Thoracic aorta (tissue), 2 donors: ENCODE data around the gene FMNL2. TPM values are rescaled to one million over a fixed set of nuclear protein-coding genes. Genes with fewer than 3 reads are reported as not detected.

ENCODE experiments used
- ATAC-seq: fragments of 150-250 bp; one replicate; pipeline ENCODE4 v1.8.0; 2017; ENCODE audit warnings: low read depth; ENCODE audit not compliant: insufficient number of reproducible peaks, low FRiP score
- DNase-seq: peaks from one replicate; pipeline ENCODE4 v3.0.0-alpha.2; 2020; ENCODE audit warnings: low spot score
- H3K27ac ChIP-seq, 2 donors: fragments of 200-600 bp; sonication (generic); 1 replicate in 1 of 2; 2 replicates in 1 of 2; pipeline ENCODE4 v1.5.1; 2016; ENCODE audit warnings: mild to moderate bottlenecking in 2 of 2, moderate library complexity in 2 of 2
- H3K27me3 ChIP-seq: fragments of 200-600 bp; sonication (generic); replicated peaks from 2 replicates; pipeline ENCODE4 v1.6.0; 2016; ENCODE audit warnings: mild to moderate bottlenecking; ENCODE audit not compliant: insufficient read depth
- H3K36me3 ChIP-seq: fragments of 200-600 bp; sonication (generic); one replicate; pipeline ENCODE4 v1.5.1; 2016
- H3K4me1 ChIP-seq, 2 donors: fragments of 200-600 bp; sonication (generic); 1 replicate in 1 of 2; 2 replicates in 1 of 2; pipeline versions ENCODE4 v1.5.1 to v1.6.0; 2016; ENCODE audit warnings: low read depth in 2 of 2, mild to moderate bottlenecking in 1 of 2; ENCODE audit not compliant: control insufficient read depth in 1 of 2
- H3K4me3 ChIP-seq: fragments of 200-600 bp; sonication (generic); 2 replicates; pipeline ENCODE4 v1.5.1; 2016; ENCODE audit warnings: mild to moderate bottlenecking
- H3K9me3 ChIP-seq: fragments of 200-600 bp; sonication (generic); 2 replicates; pipeline ENCODE4 v1.5.1; 2016
- total RNA-seq, 2 donors: library from RNA; depleted of rRNA; stranded (reverse); fragments of >200 nt; gene quantifications; one replicate each; pipeline versions ENCODE4 v1.1.0 to v1.2.3, GENCODE V29; 2016
- TF ChIP-seq, protein P1 (sequence below): fragments of 200-600 bp; sonication (generic); IDR thresholded peaks from one replicate; pipeline ENCODE4 v1.5.1; 2019; ENCODE audit warnings: antibody characterized with exemption

The FMNL2 gene
- total RNA-seq, 2 donors from 2014 or later, result 30.6 to 87.0 TPM

DNA sequence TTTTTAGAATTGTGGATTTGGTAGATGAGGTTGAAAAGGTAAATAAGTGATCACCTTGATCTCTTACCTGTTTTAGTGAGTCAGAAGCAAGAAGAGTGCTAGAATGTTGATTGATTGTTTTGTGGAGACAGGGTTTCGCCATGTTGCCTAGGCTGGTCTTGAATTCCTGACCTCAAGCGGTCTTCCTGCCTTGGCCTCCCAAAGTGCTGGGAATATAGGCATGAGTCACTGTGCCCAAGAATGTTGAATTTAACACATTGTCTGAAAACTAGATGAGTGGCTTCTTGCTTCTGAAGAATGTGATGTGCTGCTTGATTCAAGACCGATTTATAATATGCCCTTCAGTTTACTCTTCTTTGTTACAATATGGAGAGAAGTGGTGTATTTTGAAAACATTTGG, 121.3 kb downstream of the FMNL2 start:
- H3K27ac ChIP-seq, result no peak overlapping the region
- DNase-seq (no peak), ATAC-seq (no peak)
- H3K9me3 ChIP-seq, result no peaks in the 10 kb centered on the region
- no peaks in the 10 kb centered on the region for H3K27me3 ChIP-seq
- no peaks in the 10 kb centered on the region for H3K36me3 ChIP-seq
- H3K4me3 ChIP-seq, result no peak overlapping the region
- TF ChIP-seq, protein P1, sequence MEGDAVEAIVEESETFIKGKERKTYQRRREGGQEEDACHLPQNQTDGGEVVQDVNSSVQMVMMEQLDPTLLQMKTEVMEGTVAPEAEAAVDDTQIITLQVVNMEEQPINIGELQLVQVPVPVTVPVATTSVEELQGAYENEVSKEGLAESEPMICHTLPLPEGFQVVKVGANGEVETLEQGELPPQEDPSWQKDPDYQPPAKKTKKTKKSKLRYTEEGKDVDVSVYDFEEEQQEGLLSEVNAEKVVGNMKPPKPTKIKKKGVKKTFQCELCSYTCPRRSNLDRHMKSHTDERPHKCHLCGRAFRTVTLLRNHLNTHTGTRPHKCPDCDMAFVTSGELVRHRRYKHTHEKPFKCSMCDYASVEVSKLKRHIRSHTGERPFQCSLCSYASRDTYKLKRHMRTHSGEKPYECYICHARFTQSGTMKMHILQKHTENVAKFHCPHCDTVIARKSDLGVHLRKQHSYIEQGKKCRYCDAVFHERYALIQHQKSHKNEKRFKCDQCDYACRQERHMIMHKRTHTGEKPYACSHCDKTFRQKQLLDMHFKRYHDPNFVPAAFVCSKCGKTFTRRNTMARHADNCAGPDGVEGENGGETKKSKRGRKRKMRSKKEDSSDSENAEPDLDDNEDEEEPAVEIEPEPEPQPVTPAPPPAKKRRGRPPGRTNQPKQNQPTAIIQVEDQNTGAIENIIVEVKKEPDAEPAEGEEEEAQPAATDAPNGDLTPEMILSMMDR, result no peak
- H3K4me1 ChIP-seq, result peaks cover 0 to 5% of the 10 kb centered on the region in 2 donors

DNA sequence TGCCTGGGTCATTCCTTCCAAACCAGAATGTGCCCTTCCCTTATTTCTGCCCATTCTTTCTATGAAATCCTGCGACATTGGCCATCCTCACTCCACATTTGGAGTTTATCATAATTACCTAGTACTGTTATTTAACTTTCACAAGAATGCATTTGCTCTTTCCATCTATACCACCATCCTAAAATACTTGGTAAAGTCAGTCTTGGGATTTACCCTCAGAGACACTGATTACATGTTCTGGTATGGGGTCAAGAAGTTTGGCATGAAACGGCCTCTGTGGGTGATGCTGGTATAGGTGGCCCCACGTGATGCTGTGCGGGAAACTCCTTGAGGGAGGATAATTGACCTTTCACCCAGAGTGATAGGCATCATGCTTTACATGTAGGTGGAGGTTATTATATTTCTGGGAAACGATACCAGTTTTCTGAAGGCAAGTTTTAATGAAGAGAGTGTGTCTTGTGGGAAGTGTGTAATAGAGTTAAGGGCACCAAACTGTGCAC, 123.5 kb downstream of the FMNL2 start:
- DNase-seq (no peak), ATAC-seq (no peak)
- Histone ChIP-seq H3K4me3 (no peak overlapping the region), H3K27ac (no peak overlapping the region), H3K9me3 (no peaks in the 10 kb centered on the region), H3K27me3 (no peaks in the 10 kb centered on the region), H3K4me1 (peaks cover 0 to 5% of the 10 kb centered on the region in 2 donors), H3K36me3 (no peaks in the 10 kb centered on the region)
- TF ChIP-seq, protein P1, result no peak

DNA sequence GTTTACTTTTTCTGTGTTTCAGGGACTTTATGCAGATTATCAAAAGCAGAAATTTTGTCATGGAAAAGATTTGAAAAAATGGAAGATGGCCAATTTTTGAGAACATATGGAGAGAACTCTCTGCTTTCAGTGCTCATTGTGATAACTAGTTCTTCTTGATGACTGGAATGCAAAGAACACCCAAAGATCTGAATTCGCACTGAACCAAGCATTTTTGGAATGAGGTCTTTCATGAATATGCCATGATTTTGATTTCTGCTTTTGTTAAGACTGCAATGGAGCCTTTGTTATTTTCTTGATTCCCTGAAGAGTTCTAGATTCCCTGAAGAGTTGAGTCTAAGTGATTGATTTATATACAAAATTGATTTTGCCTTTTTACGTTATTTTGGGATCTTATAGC, 124.1 kb downstream of the FMNL2 start:
- ATAC-seq, result no peak
- DNase-seq, result no peak
- Histone ChIP-seq H3K4me1 (peaks cover 6 to 8% of the 10 kb centered on the region in 2 donors), H3K9me3 (no peaks in the 10 kb centered on the region), H3K4me3 (no peak overlapping the region), H3K27ac (no peak overlapping the region), H3K36me3 (no peaks in the 10 kb centered on the region), H3K27me3 (no peaks in the 10 kb centered on the region)
- TF ChIP-seq, protein P1, result no peak

DNA sequence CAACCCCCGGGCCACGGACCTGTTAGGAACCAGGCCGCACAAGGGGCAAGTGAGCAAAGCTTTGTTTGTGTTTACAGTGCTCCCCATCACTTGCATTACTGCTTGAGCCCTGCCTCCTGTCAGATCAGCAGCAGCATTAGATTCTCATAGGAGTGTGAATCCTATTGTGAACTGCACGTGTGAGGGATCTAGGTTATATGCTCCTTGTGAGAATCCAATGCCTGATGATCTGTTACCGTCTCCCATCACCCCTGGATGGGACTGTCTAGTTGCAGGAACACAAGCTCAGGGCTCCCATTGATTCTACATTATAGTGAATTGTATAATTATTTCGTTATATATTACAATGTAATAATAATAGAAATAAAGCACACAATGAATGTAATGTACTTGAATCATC, 125.6 kb downstream of the FMNL2 start:
- TF ChIP-seq, protein P1, result no peak
- Histone ChIP-seq H3K27me3 (no peaks in the 10 kb centered on the region), H3K27ac (no peak overlapping the region), H3K9me3 (no peaks in the 10 kb centered on the region), H3K4me3 (no peak overlapping the region), H3K4me1 (peaks cover 21 to 23% of the 10 kb centered on the region in 2 donors), H3K36me3 (no peaks in the 10 kb centered on the region)
- DNase-seq (no peak), ATAC-seq (no peak)

DNA sequence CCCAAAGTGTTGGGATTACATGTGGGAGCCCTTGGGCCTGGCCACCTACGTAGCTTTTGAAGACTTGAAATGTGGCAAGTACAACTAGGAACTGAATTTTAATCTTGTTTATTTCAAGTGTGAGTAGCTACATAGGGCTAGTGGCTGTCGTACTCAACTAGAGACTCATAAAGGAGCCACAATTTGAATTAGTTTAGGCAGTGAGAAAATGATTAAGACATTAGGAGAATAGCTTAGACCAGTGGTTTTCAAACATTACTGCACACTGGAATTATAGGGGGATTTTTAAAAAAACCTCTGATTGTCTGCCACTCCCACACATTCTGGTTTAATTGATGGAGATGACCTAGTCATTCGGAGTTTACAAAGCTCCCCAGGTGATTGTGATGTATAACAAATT, 127.1 kb downstream of the FMNL2 start:
- TF ChIP-seq, protein P1, result no peak
- H3K27me3 ChIP-seq, result no peaks in the 10 kb centered on the region
- H3K27ac ChIP-seq, result no peak overlapping the region
- no peak for ATAC-seq
- H3K9me3 ChIP-seq, result no peaks in the 10 kb centered on the region
- no peak for DNase-seq
- H3K4me1 ChIP-seq, result peaks cover 36% of the 10 kb centered on the region in 2 donors
- H3K4me3 ChIP-seq, result no peak overlapping the region
- no peaks in the 10 kb centered on the region for H3K36me3 ChIP-seq
